HEK293 (cell line): ENCODE results near the gene KLF16.
A peak's percentile ranks its signal among the peaks of the same experiment; 100 is the strongest.

Experiments
- MEIS1 ChIP-seq: sonication (generic); formaldehyde crosslinking; IDR thresholded peaks from 2 replicates; pipeline ENCODE4 v1.8.1; 2022; ENCODE audit warnings: missing genetic modification reagents, mild to moderate bottlenecking, borderline replicate concordance
- REPIN1 ChIP-seq: fragments of 450-650 bp; formaldehyde crosslinking; IDR thresholded peaks from 2 replicates; pipeline ENCODE4 v1.5.1; 2017; ENCODE audit warnings: missing biosample characterization, missing genetic modification characterization, low read depth
- TCF7L2 ChIP-seq: IDR thresholded peaks from 2 replicates; pipeline ENCODE4 v1.6.1; 2011; ENCODE audit warnings: low read depth, mild to moderate bottlenecking, inconsistent platforms, low read length, moderate library complexity, borderline replicate concordance
- ZBTB1 ChIP-seq: fragments of 450-650 bp; formaldehyde crosslinking; IDR thresholded peaks from 2 replicates; pipeline ENCODE4 v1.5.1; 2016; ENCODE audit warnings: missing biosample characterization, missing genetic modification characterization
- ZBTB20 ChIP-seq: fragments of 450-650 bp; formaldehyde crosslinking; IDR thresholded peaks from 2 replicates; pipeline ENCODE4 v1.5.1; 2016; ENCODE audit warnings: missing biosample characterization, missing genetic modification characterization
- ZFP3 ChIP-seq: fragments of 450-650 bp; formaldehyde crosslinking; IDR thresholded peaks from 2 replicates; pipeline ENCODE4 v1.5.1; 2016; ENCODE audit warnings: low read depth, missing biosample characterization, missing genetic modification characterization
- ZNF133 ChIP-seq: fragments of 450-650 bp; formaldehyde crosslinking; IDR thresholded peaks from 2 replicates; pipeline ENCODE4 v1.5.1; 2016; ENCODE audit warnings: missing biosample characterization, missing genetic modification characterization
- ZNF155 ChIP-seq: fragments of 450-650 bp; formaldehyde crosslinking; IDR thresholded peaks from 2 replicates; pipeline ENCODE4 v1.5.1; 2016; ENCODE audit warnings: missing biosample characterization, missing genetic modification characterization
- ZNF248 ChIP-seq: fragments of 450-650 bp; formaldehyde crosslinking; IDR thresholded peaks from 2 replicates; pipeline ENCODE4 v1.5.1; 2017; ENCODE audit warnings: missing biosample characterization, missing genetic modification characterization
- ZNF350 ChIP-seq: fragments of 450-650 bp; formaldehyde crosslinking; IDR thresholded peaks from 2 replicates; pipeline ENCODE4 v1.5.0; 2017; ENCODE audit warnings: missing biosample characterization, mild to moderate bottlenecking, missing genetic modification characterization
- ZNF354C ChIP-seq: fragments of 450-650 bp; formaldehyde crosslinking; IDR thresholded peaks from 2 replicates; pipeline ENCODE4 v1.5.1; 2016; ENCODE audit warnings: missing biosample characterization, missing genetic modification characterization, low read depth, borderline replicate concordance
- ZNF416 ChIP-seq: fragments of 450-650 bp; formaldehyde crosslinking; IDR thresholded peaks from 2 replicates; pipeline ENCODE4 v1.5.1; 2016; ENCODE audit warnings: missing biosample characterization, missing genetic modification characterization
- ZNF660 ChIP-seq: fragments of 450-650 bp; IDR thresholded peaks from 2 replicates; pipeline ENCODE4 v1.5.1; 2018; ENCODE audit warnings: missing biosample characterization, mild to moderate bottlenecking, missing genetic modification characterization
- ZNF677 ChIP-seq: fragments of 450-650 bp; IDR thresholded peaks from 2 replicates; pipeline ENCODE4 v1.5.0; 2018; ENCODE audit warnings: missing biosample characterization, mild to moderate bottlenecking, missing genetic modification characterization, moderate library complexity
- TF ChIP-seq, protein P1 (sequence below): sonication (generic); formaldehyde crosslinking; IDR thresholded peaks from 2 replicates; pipeline ENCODE4 v1.8.1; 2022; ENCODE audit warnings: mild to moderate bottlenecking, moderate library complexity, missing genetic modification reagents
- TF ChIP-seq, protein P2 (sequence below): fragments of 450-650 bp; formaldehyde crosslinking; IDR thresholded peaks from 2 replicates; pipeline ENCODE4 v1.5.1; 2017; ENCODE audit warnings: missing biosample characterization, missing genetic modification characterization
- TF ChIP-seq, protein P3 (sequence below): fragments of 450-650 bp; formaldehyde crosslinking; IDR thresholded peaks from 2 replicates; pipeline ENCODE4 v1.5.1; 2016; ENCODE audit warnings: missing biosample characterization, missing genetic modification characterization
- TF ChIP-seq, protein P4 (sequence below): fragments of 450-650 bp; formaldehyde crosslinking; conservative IDR thresholded peaks from 2 replicates; pipeline ENCODE4 v1.5.1; 2016; ENCODE audit warnings: low read depth, missing biosample characterization, missing genetic modification characterization
- TF ChIP-seq, protein P5 (sequence below): fragments of 450-650 bp; formaldehyde crosslinking; IDR thresholded peaks from 2 replicates; pipeline ENCODE4 v1.5.1; 2017; ENCODE audit warnings: missing biosample characterization, missing genetic modification characterization
- TF ChIP-seq, protein P6 (sequence below): fragments of 450-650 bp; formaldehyde crosslinking; IDR thresholded peaks from 2 replicates; pipeline ENCODE4 v1.5.1; 2016; ENCODE audit warnings: missing biosample characterization, missing genetic modification characterization
- TF ChIP-seq, protein P7 (sequence below): fragments of 450-650 bp; formaldehyde crosslinking; IDR thresholded peaks from 2 replicates; pipeline ENCODE4 v1.5.1; 2016; ENCODE audit warnings: missing biosample characterization, missing genetic modification characterization
- TF ChIP-seq, protein P8 (sequence below): fragments of 450-650 bp; formaldehyde crosslinking; IDR thresholded peaks from 2 replicates; pipeline ENCODE4 v1.5.1; 2016; ENCODE audit warnings: missing biosample characterization, missing genetic modification characterization

KLF16 gene

DNA sequence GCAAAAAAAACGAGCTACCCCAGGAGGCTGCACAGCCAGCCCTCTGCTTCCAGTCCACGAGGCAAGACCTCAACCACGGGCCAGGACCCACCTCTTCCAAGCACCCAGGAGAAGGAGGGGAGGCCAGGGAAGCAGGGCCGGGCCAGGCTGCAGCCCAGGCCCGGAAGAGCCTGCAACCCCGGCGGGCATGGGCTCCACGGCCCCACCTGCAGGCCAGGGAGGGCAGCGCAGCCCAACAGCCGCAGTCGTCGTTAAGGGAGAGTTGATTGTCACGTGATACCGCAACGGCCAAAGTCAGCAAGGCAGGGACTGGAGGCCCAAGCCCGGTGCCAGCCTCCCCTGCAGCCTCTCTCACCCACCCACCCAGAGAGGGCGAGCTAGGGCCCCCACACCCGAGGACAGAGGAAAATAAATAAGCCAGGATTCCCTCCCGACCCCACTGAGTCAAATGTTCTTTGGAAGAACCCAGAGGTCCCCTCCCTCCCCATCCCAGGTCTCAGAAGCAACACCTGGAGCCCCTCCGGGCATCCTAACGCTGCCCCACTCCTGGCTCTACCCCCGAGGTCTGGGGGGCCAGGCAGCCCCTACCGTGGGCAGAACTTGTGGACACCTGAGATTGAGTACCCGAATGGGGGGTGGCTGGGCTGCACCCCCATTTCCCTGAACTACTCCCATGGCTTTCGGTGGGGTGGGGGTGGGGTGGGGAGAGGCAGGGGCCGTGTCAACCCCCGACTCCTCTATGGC is 9.9 kb downstream of the KLF16 start (continued):
- TF ChIP-seq, protein P1, sequence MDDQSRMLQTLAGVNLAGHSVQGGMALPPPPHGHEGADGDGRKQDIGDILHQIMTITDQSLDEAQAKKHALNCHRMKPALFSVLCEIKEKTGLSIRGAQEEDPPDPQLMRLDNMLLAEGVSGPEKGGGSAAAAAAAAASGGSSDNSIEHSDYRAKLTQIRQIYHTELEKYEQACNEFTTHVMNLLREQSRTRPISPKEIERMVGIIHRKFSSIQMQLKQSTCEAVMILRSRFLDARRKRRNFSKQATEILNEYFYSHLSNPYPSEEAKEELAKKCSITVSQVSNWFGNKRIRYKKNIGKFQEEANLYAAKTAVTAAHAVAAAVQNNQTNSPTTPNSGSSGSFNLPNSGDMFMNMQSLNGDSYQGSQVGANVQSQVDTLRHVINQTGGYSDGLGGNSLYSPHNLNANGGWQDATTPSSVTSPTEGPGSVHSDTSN: no peak
- TF ChIP-seq REPIN1 (tag by site-specific recombination) (no peak), ZNF660 (tag by site-specific recombination) (peak; percentile 78; the same call in 1 of the 2 replicates), ZBTB1 (tag by site-specific recombination) (no peak), ZFP3 (tag by site-specific recombination) (no peak), ZNF677 (tag by site-specific recombination) (no peak), ZNF155 (no peak), TCF7L2 (no peak), ZNF133 (tag by site-specific recombination) (no peak), MEIS1 (CRISPR knock-in tag) (no peak), ZNF416 (tag by site-specific recombination) (no peak), ZNF350 (tag by site-specific recombination) (no peak), ZNF248 (no peak), ZNF354C (no peak), ZBTB20 (tag by site-specific recombination) (no peak)
- TF ChIP-seq, protein P2, sequence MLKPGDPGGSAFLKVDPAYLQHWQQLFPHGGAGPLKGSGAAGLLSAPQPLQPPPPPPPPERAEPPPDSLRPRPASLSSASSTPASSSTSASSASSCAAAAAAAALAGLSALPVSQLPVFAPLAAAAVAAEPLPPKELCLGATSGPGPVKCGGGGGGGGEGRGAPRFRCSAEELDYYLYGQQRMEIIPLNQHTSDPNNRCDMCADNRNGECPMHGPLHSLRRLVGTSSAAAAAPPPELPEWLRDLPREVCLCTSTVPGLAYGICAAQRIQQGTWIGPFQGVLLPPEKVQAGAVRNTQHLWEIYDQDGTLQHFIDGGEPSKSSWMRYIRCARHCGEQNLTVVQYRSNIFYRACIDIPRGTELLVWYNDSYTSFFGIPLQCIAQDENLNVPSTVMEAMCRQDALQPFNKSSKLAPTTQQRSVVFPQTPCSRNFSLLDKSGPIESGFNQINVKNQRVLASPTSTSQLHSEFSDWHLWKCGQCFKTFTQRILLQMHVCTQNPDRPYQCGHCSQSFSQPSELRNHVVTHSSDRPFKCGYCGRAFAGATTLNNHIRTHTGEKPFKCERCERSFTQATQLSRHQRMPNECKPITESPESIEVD (tag by site-specific recombination): no peak
- TF ChIP-seq, protein P3, sequence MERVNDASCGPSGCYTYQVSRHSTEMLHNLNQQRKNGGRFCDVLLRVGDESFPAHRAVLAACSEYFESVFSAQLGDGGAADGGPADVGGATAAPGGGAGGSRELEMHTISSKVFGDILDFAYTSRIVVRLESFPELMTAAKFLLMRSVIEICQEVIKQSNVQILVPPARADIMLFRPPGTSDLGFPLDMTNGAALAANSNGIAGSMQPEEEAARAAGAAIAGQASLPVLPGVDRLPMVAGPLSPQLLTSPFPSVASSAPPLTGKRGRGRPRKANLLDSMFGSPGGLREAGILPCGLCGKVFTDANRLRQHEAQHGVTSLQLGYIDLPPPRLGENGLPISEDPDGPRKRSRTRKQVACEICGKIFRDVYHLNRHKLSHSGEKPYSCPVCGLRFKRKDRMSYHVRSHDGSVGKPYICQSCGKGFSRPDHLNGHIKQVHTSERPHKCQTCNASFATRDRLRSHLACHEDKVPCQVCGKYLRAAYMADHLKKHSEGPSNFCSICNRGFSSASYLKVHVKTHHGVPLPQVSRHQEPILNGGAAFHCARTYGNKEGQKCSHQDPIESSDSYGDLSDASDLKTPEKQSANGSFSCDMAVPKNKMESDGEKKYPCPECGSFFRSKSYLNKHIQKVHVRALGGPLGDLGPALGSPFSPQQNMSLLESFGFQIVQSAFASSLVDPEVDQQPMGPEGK (tag by site-specific recombination): peak; percentile 36
- TF ChIP-seq, protein P4, sequence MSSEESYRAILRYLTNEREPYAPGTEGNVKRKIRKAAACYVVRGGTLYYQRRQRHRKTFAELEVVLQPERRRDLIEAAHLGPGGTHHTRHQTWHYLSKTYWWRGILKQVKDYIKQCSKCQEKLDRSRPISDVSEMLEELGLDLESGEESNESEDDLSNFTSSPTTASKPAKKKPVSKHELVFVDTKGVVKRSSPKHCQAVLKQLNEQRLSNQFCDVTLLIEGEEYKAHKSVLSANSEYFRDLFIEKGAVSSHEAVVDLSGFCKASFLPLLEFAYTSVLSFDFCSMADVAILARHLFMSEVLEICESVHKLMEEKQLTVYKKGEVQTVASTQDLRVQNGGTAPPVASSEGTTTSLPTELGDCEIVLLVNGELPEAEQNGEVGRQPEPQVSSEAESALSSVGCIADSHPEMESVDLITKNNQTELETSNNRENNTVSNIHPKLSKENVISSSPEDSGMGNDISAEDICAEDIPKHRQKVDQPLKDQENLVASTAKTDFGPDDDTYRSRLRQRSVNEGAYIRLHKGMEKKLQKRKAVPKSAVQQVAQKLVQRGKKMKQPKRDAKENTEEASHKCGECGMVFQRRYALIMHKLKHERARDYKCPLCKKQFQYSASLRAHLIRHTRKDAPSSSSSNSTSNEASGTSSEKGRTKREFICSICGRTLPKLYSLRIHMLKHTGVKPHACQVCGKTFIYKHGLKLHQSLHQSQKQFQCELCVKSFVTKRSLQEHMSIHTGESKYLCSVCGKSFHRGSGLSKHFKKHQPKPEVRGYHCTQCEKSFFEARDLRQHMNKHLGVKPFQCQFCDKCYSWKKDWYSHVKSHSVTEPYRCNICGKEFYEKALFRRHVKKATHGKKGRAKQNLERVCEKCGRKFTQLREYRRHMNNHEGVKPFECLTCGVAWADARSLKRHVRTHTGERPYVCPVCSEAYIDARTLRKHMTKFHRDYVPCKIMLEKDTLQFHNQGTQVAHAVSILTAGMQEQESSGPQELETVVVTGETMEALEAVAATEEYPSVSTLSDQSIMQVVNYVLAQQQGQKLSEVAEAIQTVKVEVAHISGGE: peak; percentile 34; the same call in 1 of the 2 replicates
- TF ChIP-seq, protein P5, sequence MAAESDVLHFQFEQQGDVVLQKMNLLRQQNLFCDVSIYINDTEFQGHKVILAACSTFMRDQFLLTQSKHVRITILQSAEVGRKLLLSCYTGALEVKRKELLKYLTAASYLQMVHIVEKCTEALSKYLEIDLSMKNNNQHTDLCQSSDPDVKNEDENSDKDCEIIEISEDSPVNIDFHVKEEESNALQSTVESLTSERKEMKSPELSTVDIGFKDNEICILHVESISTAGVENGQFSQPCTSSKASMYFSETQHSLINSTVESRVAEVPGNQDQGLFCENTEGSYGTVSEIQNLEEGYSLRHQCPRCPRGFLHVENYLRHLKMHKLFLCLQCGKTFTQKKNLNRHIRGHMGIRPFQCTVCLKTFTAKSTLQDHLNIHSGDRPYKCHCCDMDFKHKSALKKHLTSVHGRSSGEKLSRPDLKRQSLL: no peak
- TF ChIP-seq, protein P6, sequence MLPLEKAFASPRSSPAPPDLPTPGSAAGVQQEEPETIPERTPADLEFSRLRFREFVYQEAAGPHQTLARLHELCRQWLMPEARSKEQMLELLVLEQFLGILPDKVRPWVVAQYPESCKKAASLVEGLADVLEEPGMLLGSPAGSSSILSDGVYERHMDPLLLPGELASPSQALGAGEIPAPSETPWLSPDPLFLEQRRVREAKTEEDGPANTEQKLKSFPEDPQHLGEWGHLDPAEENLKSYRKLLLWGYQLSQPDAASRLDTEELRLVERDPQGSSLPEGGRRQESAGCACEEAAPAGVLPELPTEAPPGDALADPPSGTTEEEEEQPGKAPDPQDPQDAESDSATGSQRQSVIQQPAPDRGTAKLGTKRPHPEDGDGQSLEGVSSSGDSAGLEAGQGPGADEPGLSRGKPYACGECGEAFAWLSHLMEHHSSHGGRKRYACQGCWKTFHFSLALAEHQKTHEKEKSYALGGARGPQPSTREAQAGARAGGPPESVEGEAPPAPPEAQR (tag by site-specific recombination): no peak
- TF ChIP-seq, protein P7, sequence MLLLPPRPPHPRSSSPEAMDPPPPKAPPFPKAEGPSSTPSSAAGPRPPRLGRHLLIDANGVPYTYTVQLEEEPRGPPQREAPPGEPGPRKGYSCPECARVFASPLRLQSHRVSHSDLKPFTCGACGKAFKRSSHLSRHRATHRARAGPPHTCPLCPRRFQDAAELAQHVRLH (tag by site-specific recombination): no peak
- TF ChIP-seq, protein P8, sequence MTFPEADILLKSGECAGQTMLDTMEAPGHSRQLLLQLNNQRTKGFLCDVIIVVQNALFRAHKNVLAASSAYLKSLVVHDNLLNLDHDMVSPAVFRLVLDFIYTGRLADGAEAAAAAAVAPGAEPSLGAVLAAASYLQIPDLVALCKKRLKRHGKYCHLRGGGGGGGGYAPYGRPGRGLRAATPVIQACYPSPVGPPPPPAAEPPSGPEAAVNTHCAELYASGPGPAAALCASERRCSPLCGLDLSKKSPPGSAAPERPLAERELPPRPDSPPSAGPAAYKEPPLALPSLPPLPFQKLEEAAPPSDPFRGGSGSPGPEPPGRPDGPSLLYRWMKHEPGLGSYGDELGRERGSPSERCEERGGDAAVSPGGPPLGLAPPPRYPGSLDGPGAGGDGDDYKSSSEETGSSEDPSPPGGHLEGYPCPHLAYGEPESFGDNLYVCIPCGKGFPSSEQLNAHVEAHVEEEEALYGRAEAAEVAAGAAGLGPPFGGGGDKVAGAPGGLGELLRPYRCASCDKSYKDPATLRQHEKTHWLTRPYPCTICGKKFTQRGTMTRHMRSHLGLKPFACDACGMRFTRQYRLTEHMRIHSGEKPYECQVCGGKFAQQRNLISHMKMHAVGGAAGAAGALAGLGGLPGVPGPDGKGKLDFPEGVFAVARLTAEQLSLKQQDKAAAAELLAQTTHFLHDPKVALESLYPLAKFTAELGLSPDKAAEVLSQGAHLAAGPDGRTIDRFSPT (tag by site-specific recombination): peak; percentile 60; the same call in 1 of the 2 replicates
